ENCODE measurements around the gene ARHGAP20. TPM values are rescaled to one million over a fixed set of nuclear protein-coding genes. Genes with fewer than 3 reads are reported as not detected.

Gene ARHGAP20
- total and polyA plus RNA-seq, 9 of the 15 experiments (the other 6 are each of a cell fraction or from before 2014, with no cell fraction given) = 0.07 TPM; not detected in 8

- TF ChIP-seq ATF3 (IDR thresholded peaks at IDR 0.05) (peak; percentile 54), ATF3 (CRISPR knock-in tag; conservative IDR thresholded peaks at IDR 0.05) (no peak), ARHGAP35 (IDR thresholded peaks at IDR 0.05; ENCODE audit: partially characterized antibody) (no peak), MXI1 (IDR thresholded peaks at IDR 0.05; ENCODE audit: low read depth, low read length) (no peak), SIX5 (IDR thresholded peaks at IDR 0.05; ENCODE audit: borderline replicate concordance in 1 of 2, insufficient read depth in 1 of 2, low read depth in 1 of 2, low read length in 2 of 2) (0 out of 4 replicates have a peak, but pooled peaks of 1 of the 2 experiments have one; percentile 19), CBFA2T3 (IDR thresholded peaks at IDR 0.05) (peak; percentile 25; the same call in 1 of the 2 replicates), TRIM24 (IDR thresholded peaks at IDR 0.05) (no peak), BRD4 (IDR thresholded peaks at IDR 0.05) (no peak), NR3C1 (CRISPR knock-in tag; IDR thresholded peaks at IDR 0.05) (no peak), ID3 (CRISPR knock-in tag; IDR thresholded peaks at IDR 0.05) (no peak), ID3 (tag; IDR thresholded peaks at IDR 0.05) (no peak), CEBPB (tag; IDR thresholded peaks at IDR 0.05) (peak; percentile 98), SREBF1 (IDR thresholded peaks at IDR 0.05; ENCODE audit: borderline replicate concordance, low read depth, low read length) (no peak), POLR3A (IDR thresholded peaks at IDR 0.05; ENCODE audit: borderline replicate concordance, extremely low read depth, insufficient read depth, insufficient read length) (no peak), ZNF584 (CRISPR knock-in tag; IDR thresholded peaks at IDR 0.05; ENCODE audit: low read depth) (no peak), KAT8 (IDR thresholded peaks at IDR 0.05; ENCODE audit: low read depth) (no peak), HMG20B (CRISPR knock-in tag; IDR thresholded peaks at IDR 0.05) (no peak), ZNF707 (CRISPR knock-in tag; conservative IDR thresholded peaks at IDR 0.05) (no peak), ZNF347 (CRISPR knock-in tag; IDR thresholded peaks at IDR 0.05; ENCODE audit: low read depth) (no peak), SP1 (CRISPR knock-in tag; IDR thresholded peaks at IDR 0.05) (no peak)
Observed at GRCh38 chr11:110565357-110566336, 146.6 kb downstream of the ARHGAP20 start (continued).
